IMR-90 (cell line): ENCODE measurements around the gene TASP1. TPM values are rescaled to one million over a fixed set of nuclear protein-coding genes. Genes with fewer than 3 reads are reported as not detected.

ENCODE experiments used
- ATAC-seq: fragments of 200-7000 bp; cut with Tn5 transposase; 2 replicates; pipeline ENCODE4 v1.9.1; 2020; ENCODE audit warnings: low read depth, mild to moderate bottlenecking, moderate library complexity
- BruUV-seq: library from RNA; stranded (reverse); fragments of 400-500 nt; replicated peaks from 2 replicates; lab custom pipeline; 2021; lab: Mats Ljungman, UMichigan
- CTCF ChIA-PET: fragments of 300-600 bp; formaldehyde crosslinking; extraction: SDS; loops from one replicate; lab custom pipeline; 2021; ENCODE audit warnings: antibody characterized with exemption; lab: Yijun Ruan, JAX
- POLR2A ChIA-PET: fragments of 300-600 bp; sonication (Branson Sonifier 250); formaldehyde crosslinking; loops from one replicate; lab custom pipeline; 2022; ENCODE audit warnings: antibody characterized with exemption; ENCODE audit not compliant: unreplicated experiment; lab: Charles Lee
- DNase-seq: peaks from one replicate; pipeline ENCODE4 v3.0.0; 2013
- H2AFZ ChIP-seq: replicated peaks from 2 replicates; pipeline ENCODE3; 2013; ENCODE audit warnings: low read length, mild to moderate bottlenecking; ENCODE audit not compliant: poor library complexity
- H2AK5ac ChIP-seq: 2 replicates; pipeline ENCODE4 v1.6.1; 2013; ENCODE audit warnings: low read depth, low read length, inconsistent platforms
- H2AK9ac ChIP-seq: replicated peaks from 2 replicates; pipeline ENCODE3; 2013; ENCODE audit warnings: mild to moderate bottlenecking, low read depth, low read length, moderate library complexity; ENCODE audit not compliant: poor library complexity
- H2BK120ac ChIP-seq: 2 replicates; pipeline ENCODE4 v1.6.1; 2013; ENCODE audit warnings: low read depth, low read length, inconsistent platforms
- H2BK15ac ChIP-seq: 3 replicates; pipeline ENCODE4 v1.6.1; 2013; ENCODE audit warnings: low read depth, low read length, inconsistent platforms
- H2BK20ac ChIP-seq: 2 replicates; pipeline ENCODE4 v1.6.1; 2013; ENCODE audit warnings: low read depth, mild to moderate bottlenecking, inconsistent platforms, low read length, moderate library complexity
- H2BK5ac ChIP-seq: 2 replicates; pipeline ENCODE4 v1.6.1; 2013; ENCODE audit warnings: mild to moderate bottlenecking, low read depth, low read length, inconsistent platforms; ENCODE audit not compliant: poor library complexity, severe bottlenecking
- H3K14ac ChIP-seq: replicated peaks from 2 replicates; pipeline ENCODE4 v1.6.1; 2013; ENCODE audit warnings: low read depth, low read length, inconsistent platforms
- H3K18ac ChIP-seq: 2 replicates; pipeline ENCODE4 v1.6.1; 2013; ENCODE audit warnings: low read depth, low read length, control low read depth
- H3K23ac ChIP-seq: 2 replicates; pipeline ENCODE4 v1.6.1; 2013; ENCODE audit warnings: low read depth, low read length, inconsistent platforms
- H3K27ac ChIP-seq: 2 replicates; pipeline ENCODE4 v1.5.1; 2013; ENCODE audit warnings: mild to moderate bottlenecking, control low read depth, low read length; ENCODE audit not compliant: insufficient read depth
- H3K27me3 ChIP-seq: 2 replicates; pipeline ENCODE4 v1.6.1; 2013; ENCODE audit warnings: low read length; ENCODE audit not compliant: control insufficient read depth, insufficient read depth
- H3K36me3 ChIP-seq: 2 replicates; pipeline ENCODE4 v1.6.1; 2013; ENCODE audit warnings: low read length, mixed read lengths; ENCODE audit not compliant: control insufficient read depth, insufficient read depth
- H3K4ac ChIP-seq: 2 replicates; pipeline ENCODE4 v1.6.1; 2013; ENCODE audit warnings: low read depth, low read length, inconsistent platforms
- H3K4me1 ChIP-seq: 2 replicates; pipeline ENCODE4 v1.6.1; 2013; ENCODE audit warnings: low read length, mixed read lengths; ENCODE audit not compliant: control insufficient read depth, insufficient read depth
- H3K4me2 ChIP-seq: 2 replicates; pipeline ENCODE4 v1.6.1; 2013; ENCODE audit warnings: low read depth, mild to moderate bottlenecking, control low read depth, low read length, moderate library complexity
- H3K4me3 ChIP-seq: 2 replicates; pipeline ENCODE4 v1.5.1; 2013; ENCODE audit warnings: low read depth, mild to moderate bottlenecking, control low read depth, low read length, moderate library complexity; ENCODE audit not compliant: insufficient read depth
- H3K56ac ChIP-seq: 2 replicates; pipeline ENCODE4 v1.6.1; 2013; ENCODE audit warnings: low read length, inconsistent platforms; ENCODE audit not compliant: insufficient read depth; ENCODE audit errors: extremely low read depth
- H3K79me1 ChIP-seq, 2 experiments: 2 replicates each; pipeline ENCODE4 v1.6.1; 2013; ENCODE audit warnings: low read length in 2 of 2, inconsistent platforms in 1 of 2, low read depth in 1 of 2
- H3K9ac ChIP-seq: 2 replicates; pipeline ENCODE4 v1.6.1; 2013; ENCODE audit warnings: low read depth, low read length, control low read depth
- H3K9me1 ChIP-seq: 2 replicates; pipeline ENCODE4 v1.6.1; 2013; ENCODE audit warnings: low read length, inconsistent platforms; ENCODE audit not compliant: insufficient read depth
- H3K9me3 ChIP-seq: 2 replicates; pipeline ENCODE4 v1.6.1; 2013; ENCODE audit warnings: low read length; ENCODE audit not compliant: control insufficient read depth, insufficient read depth
- H4K20me1 ChIP-seq: 2 replicates; pipeline ENCODE4 v1.6.1; 2013; ENCODE audit warnings: low read length, inconsistent platforms; ENCODE audit not compliant: insufficient read depth
- H4K5ac ChIP-seq: 2 replicates; pipeline ENCODE4 v1.6.1; 2013; ENCODE audit warnings: mild to moderate bottlenecking, low read depth, low read length, control low read depth
- H4K8ac ChIP-seq, 2 experiments: 2 replicates each; pipeline ENCODE4 v1.6.1; 2013; ENCODE audit warnings: low read depth in 2 of 2, low read length in 2 of 2, control low read depth in 1 of 2, inconsistent platforms in 1 of 2
- H4K91ac ChIP-seq: 2 replicates; pipeline ENCODE4 v1.6.1; 2013; ENCODE audit warnings: low read depth, low read length, inconsistent platforms; ENCODE audit not compliant: insufficient read depth
- BHLHE40 ChIP-seq: fragments of 150-350 bp; IDR thresholded peaks from 2 replicates; pipeline ENCODE4 v1.6.1; 2016; ENCODE audit warnings: mild to moderate bottlenecking, low read depth, low read length
- CEBPB ChIP-seq: IDR thresholded peaks from 2 replicates; pipeline ENCODE4 v1.6.1; 2012; ENCODE audit warnings: low read depth, low read length, improper control_type of control experiment
- CHD1 ChIP-seq: IDR thresholded peaks from 2 replicates; pipeline ENCODE4 v1.6.1; 2012; ENCODE audit warnings: low read depth, low read length, improper control_type of control experiment
- CTCF ChIP-seq: conservative IDR thresholded peaks from 2 replicates; pipeline ENCODE4 v1.5.1; 2012; ENCODE audit warnings: mild to moderate bottlenecking, low read depth, low read length, improper control_type of control experiment
- ELK1 ChIP-seq: fragments of 150-350 bp; IDR thresholded peaks from 2 replicates; pipeline ENCODE4 v1.6.1; 2016; ENCODE audit warnings: low read depth, mild to moderate bottlenecking, low read length, moderate library complexity, borderline replicate concordance
- FOS ChIP-seq: fragments of 150-350 bp; IDR thresholded peaks from 2 replicates; pipeline ENCODE4 v1.6.1; 2016; ENCODE audit warnings: low read depth, low read length
- MAFK ChIP-seq: IDR thresholded peaks from 2 replicates; pipeline ENCODE4 v1.6.1; 2012; ENCODE audit warnings: low read depth, low read length, improper control_type of control experiment
- MAZ ChIP-seq: IDR thresholded peaks from 2 replicates; pipeline ENCODE4 v1.6.1; 2012; ENCODE audit warnings: low read depth, mild to moderate bottlenecking, low read length, improper control_type of control experiment, moderate library complexity, borderline replicate concordance
- MXI1 ChIP-seq: IDR thresholded peaks from 2 replicates; pipeline ENCODE4 v1.6.1; 2012; ENCODE audit warnings: low read depth, mild to moderate bottlenecking, low read length, moderate library complexity, borderline replicate concordance
- NFE2L2 ChIP-seq: fragments of 150-350 bp; IDR thresholded peaks from 2 replicates; pipeline ENCODE4 v1.6.1; 2016; ENCODE audit warnings: low read depth, mild to moderate bottlenecking, low read length
- POLR2A ChIP-seq: IDR thresholded peaks from 2 replicates; pipeline ENCODE4 v1.6.1; 2012; ENCODE audit warnings: mild to moderate bottlenecking, low read depth, low read length
- RAD21 ChIP-seq: IDR thresholded peaks from 2 replicates; pipeline ENCODE4 v1.6.1; 2012; ENCODE audit warnings: low read length, improper control_type of control experiment
- RCOR1 ChIP-seq: IDR thresholded peaks from 2 replicates; pipeline ENCODE4 v1.6.1; 2012; ENCODE audit warnings: mild to moderate bottlenecking, low read length, improper control_type of control experiment; ENCODE audit not compliant: insufficient replicate concordance
- RFX5 ChIP-seq: IDR thresholded peaks from 2 replicates; pipeline ENCODE4 v1.8.0; 2012; ENCODE audit warnings: low read depth, mild to moderate bottlenecking, low read length, moderate library complexity
- SMC3 ChIP-seq: fragments of 150-350 bp; IDR thresholded peaks from 2 replicates; pipeline ENCODE4 v1.6.1; 2016; ENCODE audit warnings: low read depth, mild to moderate bottlenecking, antibody characterized with exemption, low read length, moderate library complexity
- USF2 ChIP-seq: fragments of 150-350 bp; IDR thresholded peaks from 2 replicates; pipeline ENCODE4 v1.6.1; 2017; ENCODE audit warnings: mild to moderate bottlenecking, antibody characterized with exemption, low read length, low read depth
- WGBS, 2 experiments: methylation state at CpG; one replicate each; pipeline versions ENCODE4 v1.1.5 to v1.1.7; 2013; ENCODE audit warnings: missing lambda C conversion rate in 2 of 2; ENCODE audit not compliant: insufficient read length in 1 of 2; ENCODE audit errors: extremely low coverage in 2 of 2; 5-methylcytosine and 5-hydroxymethylcytosine counted together
- dilution Hi-C: fragments of 300-500 bp; cut with HindIII; formaldehyde crosslinking; loops from one replicate; pipeline ENCODE4 v1.14.3; 2018; ENCODE audit warnings: low sequenced_read_pairs; ENCODE audit not compliant: unreplicated experiment
- in situ Hi-C: fragments of 300-500 bp; cut with MboI; formaldehyde crosslinking; loops from 3 replicates; pipeline ENCODE4 v1.14.3; 2019; ENCODE audit warnings: low sequenced_read_pairs, inconsistent platforms, mixed read lengths
- intact Hi-C: fragments of 100-400 bp; cut with micrococcal nuclease; formaldehyde crosslinking; loops from 2 replicates; pipeline ENCODE4 v1.10.0; 2022
- polyA plus RNA-seq, 3 experiments: library from polyadenylated mRNA; depleted of rRNA; stranded (reverse); fragments of >200 nt; gene quantifications; 2 replicates each; pipeline ENCODE4 v1.2.3, GENCODE V29; 2012; ENCODE audit warnings: low replicate concordance in 1 of 3
- total RNA-seq: library from RNA; depleted of rRNA; stranded (reverse); fragments of >200 nt; gene quantifications from 2 replicates; pipeline ENCODE4 v1.2.3, GENCODE V29; 2012

Gene TASP1
- total and polyA plus RNA-seq, 2 of the 4 experiments (the other 2 are of a cell fraction), result 3.9 to 7.9 TPM

GRCh38 chr20:13685623-13686022, 46.9 kb upstream of the TASP1 start:
- H2BK120ac ChIP-seq, result no peak overlapping the region
- no peaks in the 10 kb centered on the region for H3K9me1 ChIP-seq
- ChIA-PET CTCF (no interaction called here), POLR2A (no interaction called here)
- H3K9ac ChIP-seq, result no peak overlapping the region
- H3K9me3 ChIP-seq, result no peaks in the 10 kb centered on the region
- intact Hi-C loops, result no loop called here
- no peaks in the 10 kb centered on the region for H3K79me1 ChIP-seq
- H2BK15ac ChIP-seq, result no peak overlapping the region
- H3K4me3 ChIP-seq, result no peak overlapping the region
- H3K56ac ChIP-seq, result no peak overlapping the region
- no peak overlapping the region for H3K23ac ChIP-seq
- TF ChIP-seq MAZ (no peak), RCOR1 (no peak), CEBPB (no peak), MXI1 (no peak), MAFK (no peak), USF2 (no peak), SMC3 (no peak), NFE2L2 (no peak), RAD21 (no peak), POLR2A (no peak), CTCF (no peak), ELK1 (no peak), FOS (no peak), CHD1 (no peak), RFX5 (no peak), BHLHE40 (no peak)
- dilution Hi-C loops, result no loop called here
- no peak overlapping the region for H2AFZ ChIP-seq
- no peak overlapping the region for H2AK9ac ChIP-seq
- H4K91ac ChIP-seq, result no peak overlapping the region
- H3K36me3 ChIP-seq, result no peaks in the 10 kb centered on the region
- no peak for DNase-seq
- no peak for ATAC-seq
- no peaks in the 10 kb centered on the region for H3K4me1 ChIP-seq
- BruUV-seq, result no TSS peak
- H3K14ac ChIP-seq, result no peak overlapping the region
- H3K27ac ChIP-seq, result no peak overlapping the region
- no peak overlapping the region for H2BK20ac ChIP-seq
- no peaks in the 10 kb centered on the region for H4K20me1 ChIP-seq
- no peak overlapping the region for H2BK5ac ChIP-seq
- no peak overlapping the region for H2AK5ac ChIP-seq
- H3K18ac ChIP-seq, result no peak overlapping the region
- no peaks in the 10 kb centered on the region for H3K27me3 ChIP-seq
- in situ Hi-C loops, result no loop called here
- H4K8ac ChIP-seq, result no peak overlapping the region
- H3K4ac ChIP-seq, result no peak overlapping the region
- no peak overlapping the region for H4K5ac ChIP-seq
- H3K4me2 ChIP-seq, result no peak overlapping the region
- WGBS, 2 experiments, result 50% methylated on average over 1 of the region's 2 CpGs; no CpG with 5 or more reads in 1 of the 2 experiments
